Testis (tissue), 3 donors: ENCODE data around the gene ZNF628. TPM values are rescaled to one million over a fixed set of nuclear protein-coding genes. Genes with fewer than 3 reads are reported as not detected.

Experiments
- DNase-seq: peaks from one replicate; pipeline ENCODE4 v3.0.0-alpha.2; 2019
- H3K27ac ChIP-seq, 2 donors: fragments of 200-600 bp; sonication (generic); one replicate each; pipeline ENCODE4 v1.5.1; 2019
- H3K27me3 ChIP-seq: fragments of 200-600 bp; sonication (generic); one replicate; pipeline ENCODE4 v1.5.1; 2019
- H3K36me3 ChIP-seq: fragments of 200-600 bp; sonication (generic); one replicate; pipeline ENCODE4 v1.5.1; 2017; ENCODE audit warnings: low read depth; ENCODE audit errors: missing control alignments
- H3K4me1 ChIP-seq: fragments of 200-600 bp; sonication (generic); one replicate; pipeline ENCODE4 v1.5.1; 2019
- H3K4me3 ChIP-seq, 2 donors: fragments of 200-600 bp; sonication (generic); one replicate each; pipeline ENCODE4 v1.5.1; 2017 to 2019
- H3K9me3 ChIP-seq: fragments of 200-600 bp; sonication (generic); one replicate; pipeline ENCODE4 v1.5.1; 2017
- CTCF ChIP-seq, 3 experiments: fragments of 450-650 bp in 2 of 3; fragments of 200-600 bp in 1 of 3; sonication (generic) in 1 of 3; IDR thresholded peaks; one replicate each; pipeline ENCODE4 v1.5.1; 2016 to 2019; ENCODE audit warnings: antibody characterized with exemption in 3 of 3, mild to moderate bottlenecking in 2 of 3, moderate library complexity in 1 of 3
- POLR2A ChIP-seq: fragments of 450-650 bp; IDR thresholded peaks from one replicate; pipeline ENCODE4 v1.6.1; 2017; ENCODE audit warnings: antibody characterized with exemption, mild to moderate bottlenecking, moderate library complexity
- WGBS, 2 donors: methylation state at CpG; one replicate each; pipeline ENCODE4 v1.1.5; 2018; 5-methylcytosine and 5-hydroxymethylcytosine counted together
- intact Hi-C: fragments of 100-400 bp; cut with DNase I; formaldehyde crosslinking; loops from one replicate; pipeline ENCODE4 v1.15.1; 2023; ENCODE audit warnings: low total_unique reads
- polyA plus RNA-seq: library from polyadenylated mRNA; stranded (reverse); fragments of 350-450 nt; fragmentation: Illumina TruSeq; extraction: RNeasy Lipid Tissue Mini Kit (QIAGEN cat#74804); gene quantifications from one replicate; pipeline ENCODE4 v1.2.3, GENCODE V29; 2014; ENCODE audit warnings: low read depth, low replicate concordance; ENCODE audit not compliant: insufficient read depth
- total RNA-seq, 2 donors: library from RNA; depleted of rRNA; stranded (reverse); fragments of >200 nt; gene quantifications; one replicate each; pipeline ENCODE4 v1.2.3, GENCODE V29; 2016

Gene ZNF628
- total and polyA plus RNA-seq, 3 donors from 2014 or later, result 31.3 to 53.7 (median 33.8) TPM

- Histone ChIP-seq H3K4me3 (peak overlapping the region in 1 of 2 donors; percentile 77), H3K4me1 (peaks cover 24% of the 10 kb centered on the region), H3K27ac (peak overlapping the region; percentile 95 to 96), H3K27me3 (no peaks in the 10 kb centered on the region), H3K9me3 (no peaks in the 10 kb centered on the region), H3K36me3 (no peaks in the 10 kb centered on the region)
- intact Hi-C loops, result no loop called here
- TF ChIP-seq CTCF (IDR thresholded peaks at IDR 0.05) (no peak), POLR2A (no peak)
- WGBS, 2 donors, result 8 to 9% methylated on average over 15 to 16 of the region's 16 CpGs
- DNase-seq, result peak; percentile 53
Observed at GRCh38 chr19:55459950-55460657, 16.3 kb upstream of the ZNF628 start.

- intact Hi-C loops, result no loop called here
- no peaks in the 10 kb centered on the region for H3K27me3 ChIP-seq
- peak overlapping the region; percentile 95 to 96 for H3K27ac ChIP-seq
- peaks cover 24% of the 10 kb centered on the region for H3K4me1 ChIP-seq
- peak; percentile 95 for DNase-seq
- WGBS, 2 donors, result 1 to 2% methylated on average over 18 to 24 of the region's 24 CpGs
- TF ChIP-seq CTCF (IDR thresholded peaks at IDR 0.05), result no peak
- no peak for TF ChIP-seq POLR2A
- H3K9me3 ChIP-seq, result no peaks in the 10 kb centered on the region
- no peaks in the 10 kb centered on the region for H3K36me3 ChIP-seq
- peak overlapping the region; percentile 67 to 77 for H3K4me3 ChIP-seq
Observed at GRCh38 chr19:55460670-55461258, 15.7 kb upstream of the ZNF628 start.

GRCh38 chr19:55461259-55461973, 15.0 kb upstream of the ZNF628 start, which contains the start of gene ISOC2:
ISOC2 (minus strand) TSS chr19:55461642; CDS start chr19:55456486, 5,156 bp downstream.
- WGBS, 2 donors, result 0 to 1% methylated on average over 3 to 53 of the region's 54 CpGs
- intact Hi-C loops, result no loop called here
- H3K27ac ChIP-seq, result peak within 1 kb of the TSS; percentile 95 to 96

GRCh38 chr19:55461974-55462626, 14.3 kb upstream of the ZNF628 start:
- 9% methylated on average over 19 to 27 of the region's 27 CpGs for WGBS, 2 donors
- intact Hi-C loops, result no loop called here
- no peak for DNase-seq

More at GRCh38 chr19:55461259-55461973, 15.0 kb upstream of the ZNF628 start, which contains the start of gene ISOC2:
- Histone ChIP-seq H3K36me3 (no peaks in the 10 kb centered on the region), H3K4me1 (peaks cover 24% of the 10 kb centered on the region), H3K4me3 (peak within 1 kb of the TSS; percentile 67 to 77), H3K9me3 (no peaks in the 10 kb centered on the region), H3K27me3 (no peaks in the 10 kb centered on the region)
- peak; percentile 100 for DNase-seq
- TF ChIP-seq POLR2A, result no peak
- TF ChIP-seq CTCF (IDR thresholded peaks at IDR 0.05), result peak in 1 of 3 experiments; percentile 1

More at GRCh38 chr19:55461974-55462626, 14.3 kb upstream of the ZNF628 start:
- H3K4me3 ChIP-seq, result peak overlapping the region; percentile 48 to 77
- H3K9me3 ChIP-seq, result no peaks in the 10 kb centered on the region
- peaks cover 24% of the 10 kb centered on the region for H3K4me1 ChIP-seq
- no peak for TF ChIP-seq CTCF (IDR thresholded peaks at IDR 0.05)
- TF ChIP-seq POLR2A, result no peak
- H3K36me3 ChIP-seq, result no peaks in the 10 kb centered on the region
- peak overlapping the region; percentile 67 to 82 for H3K27ac ChIP-seq
- no peaks in the 10 kb centered on the region for H3K27me3 ChIP-seq
